ENCODE data around the gene VAMP2.

The VAMP2 gene

GRCh38 chr17:8143581-8144400 lies 19.0 kb downstream of the VAMP2 start:
- in situ Hi-C loops (cut with MboI; ENCODE audit: low sequenced_read_pairs) = no loop called here

GRCh38 chr17:8142887-8143580 lies 19.7 kb downstream of the VAMP2 start:
- in situ Hi-C loops (cut with MboI; ENCODE audit: low sequenced_read_pairs) = no loop called here

- in situ Hi-C loops (cut with MboI; ENCODE audit: low sequenced_read_pairs) = no loop called here
Observed at GRCh38 chr17:8142158-8142886, 20.4 kb downstream of the VAMP2 start.

- in situ Hi-C loops (cut with MboI; ENCODE audit: low sequenced_read_pairs) = no loop called here
Observed at GRCh38 chr17:8141741-8142140, 21.0 kb downstream of the VAMP2 start.

GRCh38 chr17:8141045-8141444 lies 21.7 kb downstream of the VAMP2 start:
- in situ Hi-C loops (cut with MboI; ENCODE audit: low sequenced_read_pairs) = no loop called here

- in situ Hi-C loops (cut with MboI; ENCODE audit: low sequenced_read_pairs) = no loop called here
Observed at GRCh38 chr17:8140065-8141029, 22.4 kb downstream of the VAMP2 start.

- in situ Hi-C loops (cut with MboI; ENCODE audit: low sequenced_read_pairs) = no loop called here
Observed at GRCh38 chr17:8138672-8139371, 23.9 kb downstream of the VAMP2 start.

- in situ Hi-C loops (cut with MboI; ENCODE audit: low sequenced_read_pairs) = no loop called here
Observed at GRCh38 chr17:8138374-8138671, 24.4 kb downstream of the VAMP2 start.

GRCh38 chr17:8137645-8138373 lies 24.9 kb downstream of the VAMP2 start:
- in situ Hi-C loops (cut with MboI; ENCODE audit: low sequenced_read_pairs) = no loop called here

- in situ Hi-C loops (cut with MboI; ENCODE audit: low sequenced_read_pairs) = no loop called here
Observed at GRCh38 chr17:8133941-8134340, 28.8 kb downstream of the VAMP2 start.

- in situ Hi-C loops (cut with MboI; ENCODE audit: low sequenced_read_pairs) = no loop called here
Observed at GRCh38 chr17:8133399-8133798, 29.3 kb downstream of the VAMP2 start.

- in situ Hi-C loops (cut with MboI; ENCODE audit: low sequenced_read_pairs) = no loop called here
Observed at GRCh38 chr17:8131844-8132441, 30.8 kb downstream of the VAMP2 start.

- in situ Hi-C loops (cut with MboI; ENCODE audit: low sequenced_read_pairs) = no loop called here
Observed at GRCh38 chr17:8128125-8128784, 34.5 kb downstream of the VAMP2 start.

GRCh38 chr17:8126491-8127066 lies 36.2 kb downstream of the VAMP2 start:
- in situ Hi-C loops (cut with MboI; ENCODE audit: low sequenced_read_pairs) = no loop called here

- in situ Hi-C loops (cut with MboI; ENCODE audit: low sequenced_read_pairs) = no loop called here
Observed at GRCh38 chr17:8125947-8126490, 36.7 kb downstream of the VAMP2 start.

GRCh38 chr17:8125154-8125946 lies 37.4 kb downstream of the VAMP2 start:
- in situ Hi-C loops (cut with MboI; ENCODE audit: low sequenced_read_pairs) = no loop called here

Measured in HL-60/S4 treated with retinoic acid at 250 ng/mL for 4 days and 3 days (cell line).